Measurements from ENCODE around the gene ZNF222. TPM values are rescaled to one million over a fixed set of nuclear protein-coding genes. Genes with fewer than 3 reads are reported as not detected.

ZNF222 gene
- total RNA-seq, 2 donors from 2014 or later = 2.4 to 2.9 TPM

DNA sequence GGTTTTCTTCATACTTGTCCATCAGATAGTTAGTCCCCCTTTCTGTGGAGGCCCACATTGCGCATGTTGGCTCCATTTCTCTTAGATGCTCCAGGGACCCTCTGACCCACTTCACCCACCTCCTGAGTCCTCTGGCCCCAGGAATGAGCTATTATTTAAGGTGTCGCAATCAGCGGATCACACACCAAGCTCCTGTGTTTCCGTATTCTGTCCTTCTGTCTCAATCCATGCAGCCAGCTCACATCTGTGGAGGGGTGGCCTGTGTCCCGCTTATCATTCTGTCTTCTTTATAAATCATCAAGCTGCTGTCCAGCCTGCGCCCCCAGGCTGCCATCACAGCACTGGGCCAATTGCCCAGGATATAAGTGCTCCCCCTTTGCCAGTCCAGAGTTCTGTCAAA is 17.7 kb upstream of the ZNF222 start:
- H3K4me3 ChIP-seq = no peak overlapping the region
- H3K9me3 ChIP-seq = peaks cover 14 to 64% of the 10 kb centered on the region in 2 donors
- no peak for DNase-seq (ENCODE audit: low spot score)
- no peaks in the 10 kb centered on the region for H3K27me3 ChIP-seq
- TF ChIP-seq, protein P1, sequence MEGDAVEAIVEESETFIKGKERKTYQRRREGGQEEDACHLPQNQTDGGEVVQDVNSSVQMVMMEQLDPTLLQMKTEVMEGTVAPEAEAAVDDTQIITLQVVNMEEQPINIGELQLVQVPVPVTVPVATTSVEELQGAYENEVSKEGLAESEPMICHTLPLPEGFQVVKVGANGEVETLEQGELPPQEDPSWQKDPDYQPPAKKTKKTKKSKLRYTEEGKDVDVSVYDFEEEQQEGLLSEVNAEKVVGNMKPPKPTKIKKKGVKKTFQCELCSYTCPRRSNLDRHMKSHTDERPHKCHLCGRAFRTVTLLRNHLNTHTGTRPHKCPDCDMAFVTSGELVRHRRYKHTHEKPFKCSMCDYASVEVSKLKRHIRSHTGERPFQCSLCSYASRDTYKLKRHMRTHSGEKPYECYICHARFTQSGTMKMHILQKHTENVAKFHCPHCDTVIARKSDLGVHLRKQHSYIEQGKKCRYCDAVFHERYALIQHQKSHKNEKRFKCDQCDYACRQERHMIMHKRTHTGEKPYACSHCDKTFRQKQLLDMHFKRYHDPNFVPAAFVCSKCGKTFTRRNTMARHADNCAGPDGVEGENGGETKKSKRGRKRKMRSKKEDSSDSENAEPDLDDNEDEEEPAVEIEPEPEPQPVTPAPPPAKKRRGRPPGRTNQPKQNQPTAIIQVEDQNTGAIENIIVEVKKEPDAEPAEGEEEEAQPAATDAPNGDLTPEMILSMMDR (IDR thresholded peaks at IDR 0.05) = no peak
- H3K36me3 ChIP-seq = peaks cover 61% of the 10 kb centered on the region
- no peak overlapping the region for H3K27ac ChIP-seq
- H3K4me1 ChIP-seq = peaks cover 0 to 9% of the 10 kb centered on the region in 2 donors

DNA sequence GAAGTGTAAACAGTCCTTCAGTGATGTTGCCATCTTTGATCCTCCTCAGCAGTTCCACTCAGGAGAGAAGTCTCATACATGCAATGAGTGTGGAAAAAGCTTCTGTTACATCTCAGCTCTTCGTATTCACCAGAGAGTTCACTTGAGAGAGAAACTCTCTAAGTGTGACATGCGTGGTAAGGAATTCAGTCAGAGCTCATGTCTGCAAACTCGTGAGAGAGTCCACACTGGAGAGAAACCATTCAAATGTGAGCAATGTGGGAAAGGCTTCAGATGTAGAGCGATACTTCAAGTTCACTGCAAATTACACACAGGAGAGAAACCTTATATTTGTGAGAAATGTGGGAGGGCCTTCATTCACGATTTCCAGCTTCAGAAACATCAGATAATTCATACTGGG is 14.7 kb upstream of the ZNF222 start:
- no peaks in the 10 kb centered on the region for H3K4me1 ChIP-seq
- no peak overlapping the region for H3K27ac ChIP-seq
- no peak for DNase-seq (ENCODE audit: low spot score)
- H3K27me3 ChIP-seq = no peaks in the 10 kb centered on the region
- H3K36me3 ChIP-seq = peaks cover 62% of the 10 kb centered on the region
- TF ChIP-seq, protein P1 (IDR thresholded peaks at IDR 0.05) = no peak
- peaks cover 14 to 82% of the 10 kb centered on the region in 2 donors for H3K9me3 ChIP-seq
- H3K4me3 ChIP-seq = no peak overlapping the region

DNA sequence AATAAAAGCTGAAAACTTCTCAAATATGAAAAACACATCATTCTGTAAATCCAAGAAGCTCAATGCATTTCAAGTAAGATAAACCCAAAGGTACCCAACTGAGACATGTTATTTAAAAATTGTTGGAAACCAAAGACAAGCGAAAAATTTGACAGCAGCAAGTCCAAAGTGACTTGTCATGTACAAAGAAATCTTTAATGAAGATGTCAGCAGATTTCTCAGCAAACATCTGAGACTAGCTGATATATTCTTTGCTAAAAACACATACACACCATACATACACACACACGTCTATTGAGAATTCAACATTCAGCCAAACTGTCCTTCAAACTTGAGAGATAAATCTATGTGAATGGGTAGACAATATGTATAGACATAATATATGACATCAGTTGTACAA is 5.7 kb upstream of the ZNF222 start:
- Histone ChIP-seq H3K27me3 (no peaks in the 10 kb centered on the region), H3K36me3 (no peaks in the 10 kb centered on the region), H3K27ac (no peak overlapping the region), H3K4me3 (no peak overlapping the region), H3K4me1 (no peaks in the 10 kb centered on the region), H3K9me3 (peaks cover 0 to 5% of the 10 kb centered on the region in 2 donors)
- no peak for DNase-seq (ENCODE audit: low spot score)
- TF ChIP-seq, protein P1 (IDR thresholded peaks at IDR 0.05) = no peak

DNA sequence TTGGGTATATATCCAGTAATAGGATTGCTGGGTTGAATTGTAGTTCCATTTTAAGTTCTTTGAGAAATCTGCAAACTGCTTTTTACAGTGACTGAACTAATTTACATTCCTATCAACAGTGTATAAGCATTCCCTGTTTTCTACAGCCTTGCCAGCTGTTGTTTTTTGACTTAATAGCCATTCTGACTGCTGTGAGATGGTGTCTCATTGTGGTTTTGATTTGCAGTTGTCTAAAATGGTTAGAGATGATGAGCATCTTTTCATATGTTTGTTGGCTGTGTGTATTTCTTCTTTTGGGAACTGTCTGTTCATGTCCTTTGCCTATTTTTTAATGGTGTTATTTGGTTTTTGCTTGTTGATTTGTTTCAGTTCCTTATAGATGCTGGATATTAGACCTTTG is 4.0 kb upstream of the ZNF222 start:
- DNase-seq (ENCODE audit: low spot score) = no peak
- TF ChIP-seq, protein P1 (IDR thresholded peaks at IDR 0.05) = no peak
- H3K9me3 ChIP-seq = no peaks in the 10 kb centered on the region
- no peaks in the 10 kb centered on the region for H3K27me3 ChIP-seq
- peaks cover 0 to 6% of the 10 kb centered on the region in 2 donors for H3K4me1 ChIP-seq
- H3K36me3 ChIP-seq = no peaks in the 10 kb centered on the region
- H3K4me3 ChIP-seq = no peak overlapping the region
- no peak overlapping the region for H3K27ac ChIP-seq

DNA sequence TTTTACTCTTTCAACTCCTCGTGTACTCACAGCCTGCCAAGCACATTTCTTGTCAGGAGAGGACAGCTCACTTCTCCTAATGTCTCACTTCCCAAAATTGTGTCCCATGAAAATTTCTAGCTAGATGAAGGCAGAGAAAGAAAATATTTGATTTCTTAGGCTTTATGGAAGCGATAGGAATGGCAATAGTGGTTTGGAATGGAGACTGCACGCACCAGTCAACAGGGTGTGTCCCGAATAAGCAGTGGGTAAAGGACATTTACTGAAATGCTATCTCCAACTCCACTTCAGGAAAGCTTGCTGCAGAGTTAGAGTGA is 321 bp upstream of the ZNF222 start:
- Histone ChIP-seq H3K9me3 (peaks cover 5 to 20% of the 10 kb centered on the region in 2 donors), H3K36me3 (peaks cover 31% of the 10 kb centered on the region), H3K4me3 (peak overlapping the region; percentile 85 to 91), H3K4me1 (peaks cover 0 to 7% of the 10 kb centered on the region in 2 donors), H3K27me3 (no peaks in the 10 kb centered on the region), H3K27ac (peak overlapping the region; percentile 65 to 76)
- DNase-seq (ENCODE audit: low spot score) = no peak
- TF ChIP-seq, protein P1 (IDR thresholded peaks at IDR 0.05) = no peak

DNA sequence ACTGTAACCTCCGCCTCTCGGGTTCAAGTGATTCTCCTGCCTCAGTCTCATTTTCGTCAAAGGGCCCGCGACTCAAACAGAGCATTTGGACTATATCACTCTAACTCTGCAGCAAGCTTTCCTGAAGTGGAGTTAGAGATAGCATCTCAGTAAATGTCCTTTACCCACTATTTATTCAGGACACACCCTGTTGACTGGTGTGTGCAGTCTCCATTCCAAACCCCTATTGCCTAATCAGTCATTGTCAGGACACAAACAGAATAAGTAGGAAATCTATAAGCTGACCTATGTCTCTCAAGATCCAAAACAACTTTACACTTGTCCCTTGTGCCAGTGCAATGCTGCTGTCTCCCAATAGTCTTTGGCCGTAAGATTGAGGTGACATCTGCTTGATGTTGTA is 1.4 kb downstream of the ZNF222 start:
- no peak for DNase-seq (ENCODE audit: low spot score)
- Histone ChIP-seq H3K27me3 (no peaks in the 10 kb centered on the region), H3K9me3 (peaks cover 7 to 38% of the 10 kb centered on the region in 2 donors), H3K27ac (no peak overlapping the region), H3K4me3 (no peak overlapping the region), H3K36me3 (peaks cover 49% of the 10 kb centered on the region), H3K4me1 (peaks cover 0 to 7% of the 10 kb centered on the region in 2 donors)
- TF ChIP-seq, protein P1 (IDR thresholded peaks at IDR 0.05) = no peak

Data from right atrium auricular region (tissue), 2 donors.